Panc1 (cell line): ENCODE results near the gene INCA1. TPM values are rescaled to one million over a fixed set of nuclear protein-coding genes. Genes with fewer than 3 reads are reported as not detected.
A peak's percentile ranks its signal among the peaks of the same experiment; 100 is the strongest.

Source experiments
- ATAC-seq: fragments of 200-7000 bp; cut with Tn5 transposase; 2 replicates; pipeline ENCODE4 v1.9.1; 2020; ENCODE audit warnings: mild to moderate bottlenecking, moderate library complexity
- BruUV-seq: library from RNA; stranded (reverse); fragments of 400-500 nt; replicated peaks from 2 replicates; lab custom pipeline; 2021; lab: Mats Ljungman, UMichigan
- CTCF ChIA-PET: fragments of 300-600 bp; sonication (Branson Sonifier 250); formaldehyde crosslinking; loops from one replicate; lab custom pipeline; 2022; ENCODE audit warnings: antibody characterized with exemption; lab: Charles Lee
- POLR2A ChIA-PET: fragments of 300-600 bp; sonication (Branson Sonifier 250); formaldehyde crosslinking; loops from one replicate; lab custom pipeline; 2022; ENCODE audit warnings: antibody characterized with exemption; lab: Charles Lee
- DNase-seq: peaks from one replicate; pipeline ENCODE4 v3.0.0-alpha.2; 2010; ENCODE audit warnings: low read depth, low spot score
- H3K27ac ChIP-seq: 2 replicates; pipeline ENCODE4 v1.5.1; 2011; ENCODE audit warnings: mild to moderate bottlenecking, low read length, inconsistent platforms
- H3K27me3 ChIP-seq: fragments of 200-500 bp; sonication (Bioruptor generic); 2 replicates; pipeline ENCODE4 v1.6.0; 2014; ENCODE audit warnings: low read length, inconsistent platforms; ENCODE audit not compliant: control insufficient read depth, insufficient read depth
- H3K36me3 ChIP-seq: fragments of 200-500 bp; sonication (Bioruptor generic); 2 replicates; pipeline ENCODE4 v1.5.1; 2014; ENCODE audit warnings: inconsistent platforms, mild to moderate bottlenecking, low read length, moderate library complexity; ENCODE audit not compliant: control insufficient read depth, insufficient read depth
- H3K4me1 ChIP-seq: 2 replicates; pipeline ENCODE4 v1.5.1; 2011; ENCODE audit warnings: inconsistent platforms, mild to moderate bottlenecking, low read length, moderate library complexity; ENCODE audit not compliant: control insufficient read depth, insufficient read depth
- H3K4me3 ChIP-seq, 2 experiments: 2 replicates each; pipeline ENCODE4 v1.5.1; 2011 to 2012; ENCODE audit warnings: low read depth in 2 of 2, low read length in 2 of 2, mild to moderate bottlenecking in 2 of 2, inconsistent platforms in 1 of 2, moderate library complexity in 1 of 2
- H3K9me3 ChIP-seq: fragments of 200-500 bp; sonication (Bioruptor generic); 2 replicates; pipeline ENCODE4 v1.5.1; 2014; ENCODE audit warnings: low read depth, mild to moderate bottlenecking, inconsistent platforms, low read length, moderate library complexity; ENCODE audit not compliant: control insufficient read depth, insufficient read depth
- POLR2AphosphoS5 ChIP-seq: IDR thresholded peaks from 2 replicates; pipeline ENCODE4 v1.6.1; 2012; ENCODE audit warnings: mild to moderate bottlenecking, low read depth, low read length, moderate library complexity
- SIN3A ChIP-seq: IDR thresholded peaks from 2 replicates; pipeline ENCODE4 v1.6.1; 2012; ENCODE audit warnings: low read depth, mild to moderate bottlenecking, low read length, moderate library complexity, borderline replicate concordance; ENCODE audit not compliant: insufficient read depth
- TCF7L2 ChIP-seq: IDR thresholded peaks from 2 replicates; pipeline ENCODE4 v1.6.1; 2011; ENCODE audit warnings: mild to moderate bottlenecking, low read depth, low read length, inconsistent platforms
- in situ Hi-C: cut with HindIII; loops from 2 replicates; pipeline ENCODE4 v1.10.0; 2016; ENCODE audit warnings: low sequenced_read_pairs, low pct_unique_long_range_greater_than_20kb
- intact Hi-C: fragments of 100-400 bp; cut with micrococcal nuclease; formaldehyde crosslinking; loops from one replicate; pipeline ENCODE4 v1.10.0; 2022; ENCODE audit not compliant: unreplicated experiment
- total RNA-seq: library from RNA; stranded (reverse); gene quantifications from one replicate; pipeline ENCODE4 v1.2.1, GENCODE V29; 2021; ENCODE audit not compliant: unreplicated experiment
- TF ChIP-seq, protein P1 (sequence below): fragments of 450-650 bp; IDR thresholded peaks from 2 replicates; pipeline ENCODE4 v1.5.1; 2017; ENCODE audit warnings: mild to moderate bottlenecking
- TF ChIP-seq, protein P2 (sequence below), 2 experiments: IDR thresholded peaks; 2 replicates each; pipeline ENCODE4 v1.6.1; 2011 to 2012; ENCODE audit warnings: low read depth in 2 of 2, control low read depth in 1 of 2, low read length in 1 of 2, mild to moderate bottlenecking in 1 of 2, moderate library complexity in 1 of 2; ENCODE audit not compliant: insufficient read depth in 1 of 2

Gene INCA1
- total RNA-seq, 1 experiment from 2014 or later: 1.7 TPM

DNA sequence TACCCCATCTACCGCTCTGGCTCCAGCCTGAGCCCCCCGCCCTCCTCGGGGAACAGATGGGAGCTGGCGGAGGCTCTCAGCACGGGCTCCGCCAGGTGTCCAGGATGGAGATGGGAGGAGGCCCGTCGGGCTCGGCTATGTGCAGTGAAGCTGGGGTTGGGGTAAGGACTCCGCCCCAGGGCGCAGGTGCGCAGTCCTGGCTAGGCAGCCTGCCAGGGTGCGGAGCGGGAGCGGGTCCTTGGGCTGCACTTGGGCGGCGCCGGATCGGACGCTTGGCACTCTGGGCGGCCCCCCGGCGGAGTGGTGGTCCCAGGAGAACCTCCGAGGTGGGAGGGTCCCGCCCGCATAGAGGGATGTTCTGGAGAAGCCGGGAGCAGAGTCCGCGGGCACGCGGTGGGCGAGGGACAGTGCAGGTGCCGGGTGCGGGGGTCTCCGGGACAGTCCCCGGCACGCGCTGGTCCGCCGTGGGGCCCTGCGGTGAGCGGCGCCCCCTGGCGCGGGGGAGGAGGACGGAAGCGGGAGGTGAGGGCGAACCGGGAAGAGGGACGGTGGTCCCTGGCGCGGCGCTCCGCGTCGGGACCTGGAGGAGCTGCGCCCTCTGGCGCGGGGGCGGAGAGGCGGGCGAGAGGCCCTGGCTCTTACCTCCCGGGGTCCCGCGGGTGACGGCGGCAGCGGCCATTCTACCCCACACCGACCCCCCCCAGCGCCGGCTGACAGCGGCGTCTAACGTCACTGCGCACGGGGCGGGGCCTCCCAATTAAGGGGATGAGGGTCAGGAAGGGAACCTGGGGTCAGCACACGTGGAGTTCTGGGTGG is 10.2 kb downstream of the INCA1 start, which contains the start of gene CAMTA2:
TSS of gene CAMTA2 (minus strand) at position 725 of the 816 bp plus-strand sequence. CDS start 1,453 bp downstream, outside the sequence.
- peak; percentile 48; the same call in 1 of the 2 replicates for TF ChIP-seq POLR2AphosphoS5
- TF ChIP-seq, protein P1, sequence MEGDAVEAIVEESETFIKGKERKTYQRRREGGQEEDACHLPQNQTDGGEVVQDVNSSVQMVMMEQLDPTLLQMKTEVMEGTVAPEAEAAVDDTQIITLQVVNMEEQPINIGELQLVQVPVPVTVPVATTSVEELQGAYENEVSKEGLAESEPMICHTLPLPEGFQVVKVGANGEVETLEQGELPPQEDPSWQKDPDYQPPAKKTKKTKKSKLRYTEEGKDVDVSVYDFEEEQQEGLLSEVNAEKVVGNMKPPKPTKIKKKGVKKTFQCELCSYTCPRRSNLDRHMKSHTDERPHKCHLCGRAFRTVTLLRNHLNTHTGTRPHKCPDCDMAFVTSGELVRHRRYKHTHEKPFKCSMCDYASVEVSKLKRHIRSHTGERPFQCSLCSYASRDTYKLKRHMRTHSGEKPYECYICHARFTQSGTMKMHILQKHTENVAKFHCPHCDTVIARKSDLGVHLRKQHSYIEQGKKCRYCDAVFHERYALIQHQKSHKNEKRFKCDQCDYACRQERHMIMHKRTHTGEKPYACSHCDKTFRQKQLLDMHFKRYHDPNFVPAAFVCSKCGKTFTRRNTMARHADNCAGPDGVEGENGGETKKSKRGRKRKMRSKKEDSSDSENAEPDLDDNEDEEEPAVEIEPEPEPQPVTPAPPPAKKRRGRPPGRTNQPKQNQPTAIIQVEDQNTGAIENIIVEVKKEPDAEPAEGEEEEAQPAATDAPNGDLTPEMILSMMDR: peak; percentile 91
- TF ChIP-seq TCF7L2: no peak
- no peak; the same call in 1 of the 2 replicates for TF ChIP-seq SIN3A
- TF ChIP-seq, protein P2, sequence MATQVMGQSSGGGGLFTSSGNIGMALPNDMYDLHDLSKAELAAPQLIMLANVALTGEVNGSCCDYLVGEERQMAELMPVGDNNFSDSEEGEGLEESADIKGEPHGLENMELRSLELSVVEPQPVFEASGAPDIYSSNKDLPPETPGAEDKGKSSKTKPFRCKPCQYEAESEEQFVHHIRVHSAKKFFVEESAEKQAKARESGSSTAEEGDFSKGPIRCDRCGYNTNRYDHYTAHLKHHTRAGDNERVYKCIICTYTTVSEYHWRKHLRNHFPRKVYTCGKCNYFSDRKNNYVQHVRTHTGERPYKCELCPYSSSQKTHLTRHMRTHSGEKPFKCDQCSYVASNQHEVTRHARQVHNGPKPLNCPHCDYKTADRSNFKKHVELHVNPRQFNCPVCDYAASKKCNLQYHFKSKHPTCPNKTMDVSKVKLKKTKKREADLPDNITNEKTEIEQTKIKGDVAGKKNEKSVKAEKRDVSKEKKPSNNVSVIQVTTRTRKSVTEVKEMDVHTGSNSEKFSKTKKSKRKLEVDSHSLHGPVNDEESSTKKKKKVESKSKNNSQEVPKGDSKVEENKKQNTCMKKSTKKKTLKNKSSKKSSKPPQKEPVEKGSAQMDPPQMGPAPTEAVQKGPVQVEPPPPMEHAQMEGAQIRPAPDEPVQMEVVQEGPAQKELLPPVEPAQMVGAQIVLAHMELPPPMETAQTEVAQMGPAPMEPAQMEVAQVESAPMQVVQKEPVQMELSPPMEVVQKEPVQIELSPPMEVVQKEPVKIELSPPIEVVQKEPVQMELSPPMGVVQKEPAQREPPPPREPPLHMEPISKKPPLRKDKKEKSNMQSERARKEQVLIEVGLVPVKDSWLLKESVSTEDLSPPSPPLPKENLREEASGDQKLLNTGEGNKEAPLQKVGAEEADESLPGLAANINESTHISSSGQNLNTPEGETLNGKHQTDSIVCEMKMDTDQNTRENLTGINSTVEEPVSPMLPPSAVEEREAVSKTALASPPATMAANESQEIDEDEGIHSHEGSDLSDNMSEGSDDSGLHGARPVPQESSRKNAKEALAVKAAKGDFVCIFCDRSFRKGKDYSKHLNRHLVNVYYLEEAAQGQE (IDR thresholded peaks at IDR 0.05; ENCODE audit: insufficient read depth in 1 of 2, low read depth in 2 of 2, low read length in 1 of 2): 0 out of 4 replicates have a peak, but pooled peaks of 1 of the 2 experiments have one; percentile 1
- intact Hi-C loops (no loop called here), in situ Hi-C loops (no loop called here)
- CTCF ChIA-PET: interaction anchor here (0.6 kb wide), 1 partner anchor 49 kb away, joined by 4 read pairs; no protein-coding TSS in a partner anchor
- ATAC-seq (peak; percentile 95), DNase-seq (no peak)
- Histone ChIP-seq H3K36me3 (no peaks in the 10 kb centered on the region; the same call in 1 of the 2 replicates), H3K4me3 (peak within 1 kb of the TSS; percentile 67 to 75), H3K27ac (peak within 1 kb of the TSS; percentile 85), H3K27me3 (no peaks in the 10 kb centered on the region), H3K4me1 (peaks cover 6% of the 10 kb centered on the region; the same call in 1 of the 2 replicates), H3K9me3 (no peaks in the 10 kb centered on the region)
- POLR2A ChIA-PET: interaction anchor here (0.6 kb wide), 2 partner anchors 38 to 68 kb away, joined by 3 to 8 read pairs; no protein-coding TSS in a partner anchor
- BruUV-seq: no TSS peak

DNA sequence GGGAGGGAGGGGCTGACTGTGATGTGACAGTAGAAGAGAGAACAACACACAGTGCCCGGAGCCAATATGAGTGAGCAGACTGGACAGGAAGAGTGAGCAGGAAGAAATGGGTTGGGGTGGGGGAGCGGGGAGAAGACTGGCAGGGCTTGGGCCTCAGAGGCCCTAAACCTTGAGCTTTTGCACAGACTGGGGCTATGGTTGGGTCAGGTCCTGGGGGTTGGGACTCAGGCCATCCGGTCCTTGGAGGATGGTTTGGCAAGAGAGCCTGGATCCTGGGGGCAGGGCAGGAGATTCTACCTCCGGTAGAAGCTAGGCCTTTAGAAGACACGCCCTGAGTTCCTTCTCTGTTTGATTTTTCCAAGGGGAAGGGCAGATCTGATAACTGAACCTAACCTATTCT is 10.9 kb downstream of the INCA1 start:
- Histone ChIP-seq H3K27me3 (no peaks in the 10 kb centered on the region), H3K9me3 (no peaks in the 10 kb centered on the region), H3K4me3 (peak overlapping the region; percentile 67 to 75), H3K27ac (peak overlapping the region; percentile 71; the same call in 1 of the 2 replicates), H3K4me1 (peaks cover 6% of the 10 kb centered on the region; the same call in 1 of the 2 replicates), H3K36me3 (no peaks in the 10 kb centered on the region; the same call in 1 of the 2 replicates)
- no TSS peak for BruUV-seq
- no peak for TF ChIP-seq SIN3A
- intact Hi-C loops: no loop called here
- ChIA-PET CTCF (interaction anchor here (0.6 kb wide), 1 partner anchor 50 kb away, joined by 4 read pairs; no protein-coding TSS in a partner anchor), POLR2A (interaction anchor here (0.6 kb wide), 2 partner anchors 37 to 67 kb away, joined by 3 to 8 read pairs; no protein-coding TSS in a partner anchor)
- DNase-seq (no peak), ATAC-seq (peak; percentile 12; the same call in 1 of the 2 replicates)
- in situ Hi-C loops: no loop called here
